HCT116 (cell line): ENCODE measurements around the gene PIGX.

Experiments used
- CBX3 ChIP-seq: IDR thresholded peaks from 2 replicates; pipeline ENCODE4 v1.6.1; 2012; ENCODE audit warnings: low read depth
- EGR1 ChIP-seq: IDR thresholded peaks from 2 replicates; pipeline ENCODE4 v1.6.1; 2012; ENCODE audit warnings: low read depth
- EZH2 ChIP-seq: fragments of 200-600 bp; sonication (generic); IDR thresholded peaks from 2 replicates; pipeline ENCODE4 v1.6.1; 2017; ENCODE audit warnings: antibody characterized with exemption, mixed run types
- EZH2phosphoT487 ChIP-seq: fragments of 200-600 bp; IDR thresholded peaks from 2 replicates; pipeline ENCODE4 v1.6.1; 2018; ENCODE audit warnings: antibody characterized with exemption, borderline replicate concordance
- MAX ChIP-seq: IDR thresholded peaks from 2 replicates; pipeline ENCODE4 v1.6.1; 2012
- POLR2A ChIP-seq: IDR thresholded peaks from 2 replicates; pipeline ENCODE4 v1.7.0; 2011; ENCODE audit warnings: borderline replicate concordance; ENCODE audit not compliant: insufficient read depth, insufficient read length; ENCODE audit errors: extremely low read depth
- POLR2AphosphoS5 ChIP-seq: IDR thresholded peaks from 2 replicates; pipeline ENCODE4 v1.6.1; 2011; ENCODE audit warnings: mild to moderate bottlenecking, low read depth, low read length, moderate library complexity
- REST ChIP-seq: IDR thresholded peaks from 2 replicates; pipeline ENCODE4 v1.6.1; 2012; ENCODE audit warnings: low read depth
- TCF7L2 ChIP-seq: IDR thresholded peaks from 2 replicates; pipeline ENCODE4 v1.7.0; 2011; ENCODE audit warnings: borderline replicate concordance, inconsistent platforms; ENCODE audit not compliant: insufficient read depth, insufficient read length; ENCODE audit errors: extremely low read depth
- YY1 ChIP-seq: IDR thresholded peaks from 2 replicates; pipeline ENCODE4 v1.6.1; 2011; ENCODE audit warnings: low read length, low read depth, moderate library complexity, mild to moderate bottlenecking; ENCODE audit not compliant: insufficient replicate concordance; ENCODE audit errors: extremely low read depth
- TF ChIP-seq, protein P1 (sequence below), 3 experiments: fragments of 200-600 bp in 1 of 3; sonication (generic) in 1 of 3; IDR thresholded peaks in 2 of 3; conservative IDR thresholded peaks in 1 of 3; 2 replicates each; pipeline ENCODE4 v1.5.1; 2012 to 2017; ENCODE audit warnings: low read depth in 2 of 3, low read length in 2 of 3, antibody characterized with exemption in 1 of 3, borderline replicate concordance in 1 of 3, control low read depth in 1 of 3, mild to moderate bottlenecking in 1 of 3, mixed read lengths in 1 of 3, mixed run types in 1 of 3, moderate library complexity in 1 of 3; ENCODE audit not compliant: insufficient read depth in 1 of 3
- TF ChIP-seq, protein P2 (sequence below): IDR thresholded peaks from 2 replicates; pipeline ENCODE4 v1.6.1; 2011; ENCODE audit warnings: mild to moderate bottlenecking, low read length, moderate library complexity; ENCODE audit not compliant: insufficient replicate concordance; ENCODE audit errors: extremely low read depth

- no peak for TF ChIP-seq MAX
- TF ChIP-seq EZH2phosphoT487, result no peak
- TF ChIP-seq YY1, result no peak
- no peak for TF ChIP-seq POLR2AphosphoS5
- TF ChIP-seq, protein P1, sequence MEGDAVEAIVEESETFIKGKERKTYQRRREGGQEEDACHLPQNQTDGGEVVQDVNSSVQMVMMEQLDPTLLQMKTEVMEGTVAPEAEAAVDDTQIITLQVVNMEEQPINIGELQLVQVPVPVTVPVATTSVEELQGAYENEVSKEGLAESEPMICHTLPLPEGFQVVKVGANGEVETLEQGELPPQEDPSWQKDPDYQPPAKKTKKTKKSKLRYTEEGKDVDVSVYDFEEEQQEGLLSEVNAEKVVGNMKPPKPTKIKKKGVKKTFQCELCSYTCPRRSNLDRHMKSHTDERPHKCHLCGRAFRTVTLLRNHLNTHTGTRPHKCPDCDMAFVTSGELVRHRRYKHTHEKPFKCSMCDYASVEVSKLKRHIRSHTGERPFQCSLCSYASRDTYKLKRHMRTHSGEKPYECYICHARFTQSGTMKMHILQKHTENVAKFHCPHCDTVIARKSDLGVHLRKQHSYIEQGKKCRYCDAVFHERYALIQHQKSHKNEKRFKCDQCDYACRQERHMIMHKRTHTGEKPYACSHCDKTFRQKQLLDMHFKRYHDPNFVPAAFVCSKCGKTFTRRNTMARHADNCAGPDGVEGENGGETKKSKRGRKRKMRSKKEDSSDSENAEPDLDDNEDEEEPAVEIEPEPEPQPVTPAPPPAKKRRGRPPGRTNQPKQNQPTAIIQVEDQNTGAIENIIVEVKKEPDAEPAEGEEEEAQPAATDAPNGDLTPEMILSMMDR (IDR thresholded peaks at IDR 0.05 in 2 of 3, conservative IDR thresholded peaks at IDR 0.05 in 1 of 3; ENCODE audit: borderline replicate concordance in 1 of 3, insufficient read depth in 1 of 3, low read depth in 2 of 3, low read length in 2 of 3), result no peak
- no peak for TF ChIP-seq EGR1
- no peak for TF ChIP-seq EZH2
- TF ChIP-seq, protein P2, sequence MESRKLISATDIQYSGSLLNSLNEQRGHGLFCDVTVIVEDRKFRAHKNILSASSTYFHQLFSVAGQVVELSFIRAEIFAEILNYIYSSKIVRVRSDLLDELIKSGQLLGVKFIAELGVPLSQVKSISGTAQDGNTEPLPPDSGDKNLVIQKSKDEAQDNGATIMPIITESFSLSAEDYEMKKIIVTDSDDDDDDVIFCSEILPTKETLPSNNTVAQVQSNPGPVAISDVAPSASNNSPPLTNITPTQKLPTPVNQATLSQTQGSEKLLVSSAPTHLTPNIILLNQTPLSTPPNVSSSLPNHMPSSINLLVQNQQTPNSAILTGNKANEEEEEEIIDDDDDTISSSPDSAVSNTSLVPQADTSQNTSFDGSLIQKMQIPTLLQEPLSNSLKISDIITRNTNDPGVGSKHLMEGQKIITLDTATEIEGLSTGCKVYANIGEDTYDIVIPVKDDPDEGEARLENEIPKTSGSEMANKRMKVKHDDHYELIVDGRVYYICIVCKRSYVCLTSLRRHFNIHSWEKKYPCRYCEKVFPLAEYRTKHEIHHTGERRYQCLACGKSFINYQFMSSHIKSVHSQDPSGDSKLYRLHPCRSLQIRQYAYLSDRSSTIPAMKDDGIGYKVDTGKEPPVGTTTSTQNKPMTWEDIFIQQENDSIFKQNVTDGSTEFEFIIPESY, result no peak
- TF ChIP-seq TCF7L2, result no peak
- TF ChIP-seq POLR2A, result no peak
- no peak for TF ChIP-seq REST
- TF ChIP-seq CBX3, result no peak
These were observed 62.1 kb downstream of the PIGX start for GRCh38 chr3:196774191-196774820.
